Astrocyte (in vitro differentiated cells and primary cell): Measurements from ENCODE around the gene MYADM. TPM values are rescaled to one million over a fixed set of nuclear protein-coding genes. Genes with fewer than 3 reads are reported as not detected.
A peak's percentile ranks its signal among the peaks of the same experiment; 100 is the strongest.

Experiments used
- DNase-seq: peaks from one replicate; pipeline ENCODE4 v3.0.0-alpha.2; 2010; ENCODE audit warnings: low read depth
- FAIRE-seq: peaks from 2 replicates; lab custom pipeline; 2011; peaks lifted over from hg19 to GRCh38; lab: Jason Lieb, UNC
- H2AFZ ChIP-seq: 2 replicates; pipeline ENCODE4 v1.6.0; 2012; ENCODE audit warnings: low read depth, low read length, inconsistent platforms
- H3K27ac ChIP-seq: 2 replicates; pipeline ENCODE4 v1.5.1; 2011; ENCODE audit warnings: low read depth, low read length, inconsistent platforms
- H3K27me3 ChIP-seq: 2 replicates; pipeline ENCODE4 v1.6.0; 2011; ENCODE audit warnings: low read length, inconsistent platforms; ENCODE audit not compliant: insufficient read depth
- H3K36me3 ChIP-seq: 2 replicates; pipeline ENCODE4 v1.5.1; 2011; ENCODE audit warnings: low read length, inconsistent platforms; ENCODE audit not compliant: insufficient read depth
- H3K4me1 ChIP-seq: 2 replicates; pipeline ENCODE4 v1.5.1; 2011; ENCODE audit warnings: low read length, inconsistent platforms; ENCODE audit not compliant: insufficient read depth
- H3K4me2 ChIP-seq: 2 replicates; pipeline ENCODE4 v1.6.0; 2012; ENCODE audit warnings: low read length, inconsistent platforms
- H3K4me3 ChIP-seq: 2 replicates; pipeline ENCODE4 v1.5.1; 2011; ENCODE audit warnings: low read depth, mild to moderate bottlenecking, low read length, inconsistent platforms; ENCODE audit not compliant: insufficient read depth
- H3K79me2 ChIP-seq: 2 replicates; pipeline ENCODE4 v1.6.0; 2012; ENCODE audit warnings: mild to moderate bottlenecking, low read length, inconsistent platforms; ENCODE audit not compliant: insufficient read depth
- H3K9ac ChIP-seq: 2 replicates; pipeline ENCODE4 v1.6.0; 2012; ENCODE audit warnings: mild to moderate bottlenecking, low read length, inconsistent platforms
- H3K9me3 ChIP-seq: 2 replicates; pipeline ENCODE4 v1.5.1; 2012; ENCODE audit warnings: low read depth, mild to moderate bottlenecking, low read length, inconsistent platforms; ENCODE audit not compliant: insufficient read depth
- H4K20me1 ChIP-seq: 2 replicates; pipeline ENCODE4 v1.6.0; 2012; ENCODE audit warnings: low read length, inconsistent platforms; ENCODE audit not compliant: insufficient read depth
- H3K27ac Mint-ChIP-seq: one replicate; pipeline ENCODE4 v1.8.0; 2021; ENCODE audit warnings: mild to moderate bottlenecking, mixed read lengths; ENCODE audit not compliant: unreplicated experiment
- H3K27me3 Mint-ChIP-seq: one replicate; pipeline ENCODE4 v1.8.0; 2021; ENCODE audit warnings: low read depth, mixed read lengths; ENCODE audit not compliant: unreplicated experiment
- H3K36me3 Mint-ChIP-seq: one replicate; pipeline ENCODE4 v1.8.0; 2021; ENCODE audit warnings: low read depth, mixed read lengths; ENCODE audit not compliant: unreplicated experiment
- H3K4me1 Mint-ChIP-seq: one replicate; pipeline ENCODE4 v1.8.0; 2021; ENCODE audit warnings: low read depth, mixed read lengths; ENCODE audit not compliant: unreplicated experiment
- H3K4me3 Mint-ChIP-seq: one replicate; pipeline ENCODE4 v1.8.0; 2021; ENCODE audit warnings: mild to moderate bottlenecking, moderate library complexity, mixed read lengths; ENCODE audit not compliant: unreplicated experiment
- H3K9me3 Mint-ChIP-seq: one replicate; pipeline ENCODE4 v1.8.0; 2021; ENCODE audit warnings: mild to moderate bottlenecking, mixed read lengths; ENCODE audit not compliant: unreplicated experiment
- CTCF ChIP-seq: IDR thresholded peaks from 2 replicates; pipeline ENCODE4 v1.5.1; 2011; ENCODE audit warnings: low read depth, mild to moderate bottlenecking, inconsistent platforms, low read length, moderate library complexity; ENCODE audit not compliant: insufficient read depth
- EZH2 ChIP-seq: IDR thresholded peaks from 2 replicates; pipeline ENCODE4 v1.6.1; 2012; ENCODE audit warnings: mild to moderate bottlenecking, low read length, inconsistent platforms; ENCODE audit not compliant: insufficient read depth
- total RNA-seq: library from RNA; stranded (reverse); gene quantifications from 2 replicates; pipeline ENCODE4 v1.2.1, GENCODE V29; 2021

Gene MYADM
- total RNA-seq, 1 donor from 2014 or later, result 221 TPM

DNA sequence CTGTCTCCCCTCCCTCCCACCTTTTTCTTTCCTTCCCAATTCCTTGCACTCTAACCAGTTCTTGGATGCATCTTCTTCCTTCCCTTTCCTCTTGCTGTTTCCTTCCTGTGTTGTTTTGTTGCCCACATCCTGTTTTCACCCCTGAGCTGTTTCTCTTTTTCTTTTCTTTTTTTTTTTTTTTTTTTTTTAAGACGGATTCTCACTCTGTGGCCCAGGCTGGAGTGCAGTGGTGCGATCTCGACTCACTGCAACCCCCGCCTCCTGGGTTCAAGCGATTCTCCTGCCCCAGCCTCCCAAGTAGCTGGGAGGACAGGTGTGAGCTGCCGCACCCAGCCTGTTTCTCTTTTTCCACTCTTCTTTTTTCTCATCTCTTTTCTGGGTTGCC, 6.9 kb downstream of the MYADM start:
- Mint-ChIP-seq H3K4me3 (no peak overlapping the region), H3K27me3 (no peaks in the 10 kb centered on the region), H3K27ac (no peak overlapping the region), H3K4me1 (peaks cover 5% of the 10 kb centered on the region), H3K36me3 (peaks cover 21% of the 10 kb centered on the region), H3K9me3 (no peaks in the 10 kb centered on the region)
- Histone ChIP-seq H3K27me3 (no peaks in the 10 kb centered on the region), H3K9me3 (no peaks in the 10 kb centered on the region), H3K36me3 (peaks cover 12% of the 10 kb centered on the region), H3K4me2 (peak overlapping the region; percentile 26), H3K27ac (no peak overlapping the region), H4K20me1 (peaks cover 68% of the 10 kb centered on the region), H3K4me1 (peaks cover 4% of the 10 kb centered on the region), H3K9ac (no peak overlapping the region), H3K4me3 (no peak overlapping the region), H3K79me2 (peaks cover 41% of the 10 kb centered on the region), H2AFZ (no peak overlapping the region)
- FAIRE-seq, result no peak
- TF ChIP-seq EZH2 (no peak), CTCF (no peak)
- DNase-seq, result no peak

GRCh38 chr19:53875602-53876325, 8.1 kb downstream of the MYADM start:
- H3K4me3 ChIP-seq, result no peak overlapping the region
- no peak overlapping the region for H2AFZ ChIP-seq
- peaks cover 35% of the 10 kb centered on the region for H3K79me2 ChIP-seq
- TF ChIP-seq CTCF (no peak), EZH2 (no peak)
- H3K9me3 ChIP-seq, result no peaks in the 10 kb centered on the region
- FAIRE-seq (no peak), DNase-seq (no peak)
- peaks cover 12% of the 10 kb centered on the region for H3K36me3 ChIP-seq
- peaks cover 62% of the 10 kb centered on the region for H4K20me1 ChIP-seq
- H3K4me3 Mint-ChIP-seq, result no peak overlapping the region
- H3K4me1 ChIP-seq, result peaks cover 4% of the 10 kb centered on the region
- no peak overlapping the region for H3K4me2 ChIP-seq
- peak overlapping the region; percentile 27 for H3K27ac Mint-ChIP-seq
- no peaks in the 10 kb centered on the region for H3K9me3 Mint-ChIP-seq
- no peak overlapping the region for H3K9ac ChIP-seq
- H3K27me3 Mint-ChIP-seq, result no peaks in the 10 kb centered on the region
- peaks cover 11% of the 10 kb centered on the region for H3K27me3 ChIP-seq
- no peak overlapping the region for H3K27ac ChIP-seq
- H3K36me3 Mint-ChIP-seq, result peaks cover 21% of the 10 kb centered on the region
- peaks cover 2% of the 10 kb centered on the region for H3K4me1 Mint-ChIP-seq

- no peak for DNase-seq
- peaks cover 20% of the 10 kb centered on the region for H3K27me3 ChIP-seq
- Mint-ChIP-seq H3K27me3 (no peaks in the 10 kb centered on the region), H3K9me3 (no peaks in the 10 kb centered on the region), H3K27ac (no peak overlapping the region), H3K36me3 (peaks cover 21% of the 10 kb centered on the region), H3K4me1 (peaks cover 2% of the 10 kb centered on the region), H3K4me3 (no peak overlapping the region)
- H4K20me1 ChIP-seq, result peaks cover 54% of the 10 kb centered on the region
- no peak for FAIRE-seq
- peaks cover 26% of the 10 kb centered on the region for H3K79me2 ChIP-seq
- H3K4me2 ChIP-seq, result no peak overlapping the region
- no peak overlapping the region for H3K9ac ChIP-seq
- H3K36me3 ChIP-seq, result peaks cover 12% of the 10 kb centered on the region
- H3K4me1 ChIP-seq, result peaks cover 10% of the 10 kb centered on the region
- TF ChIP-seq EZH2, result no peak
- no peak for TF ChIP-seq CTCF
- no peak overlapping the region for H3K27ac ChIP-seq
- no peak overlapping the region for H2AFZ ChIP-seq
- no peak overlapping the region for H3K4me3 ChIP-seq
- no peaks in the 10 kb centered on the region for H3K9me3 ChIP-seq
Measured at GRCh38 chr19:53876651-53877224, 9.1 kb downstream of the MYADM start.
